NCI-H2107 treated with DMSO at 0.1 percent for 48 hours (cell line): ENCODE measurements around the gene CENPN.

Source experiments
- DNase-seq: peaks from one replicate; lab custom pipeline; 2025; ENCODE audit not compliant: unreplicated experiment; lab: John Stamatoyannopoulos, UW

CENPN gene

DNA sequence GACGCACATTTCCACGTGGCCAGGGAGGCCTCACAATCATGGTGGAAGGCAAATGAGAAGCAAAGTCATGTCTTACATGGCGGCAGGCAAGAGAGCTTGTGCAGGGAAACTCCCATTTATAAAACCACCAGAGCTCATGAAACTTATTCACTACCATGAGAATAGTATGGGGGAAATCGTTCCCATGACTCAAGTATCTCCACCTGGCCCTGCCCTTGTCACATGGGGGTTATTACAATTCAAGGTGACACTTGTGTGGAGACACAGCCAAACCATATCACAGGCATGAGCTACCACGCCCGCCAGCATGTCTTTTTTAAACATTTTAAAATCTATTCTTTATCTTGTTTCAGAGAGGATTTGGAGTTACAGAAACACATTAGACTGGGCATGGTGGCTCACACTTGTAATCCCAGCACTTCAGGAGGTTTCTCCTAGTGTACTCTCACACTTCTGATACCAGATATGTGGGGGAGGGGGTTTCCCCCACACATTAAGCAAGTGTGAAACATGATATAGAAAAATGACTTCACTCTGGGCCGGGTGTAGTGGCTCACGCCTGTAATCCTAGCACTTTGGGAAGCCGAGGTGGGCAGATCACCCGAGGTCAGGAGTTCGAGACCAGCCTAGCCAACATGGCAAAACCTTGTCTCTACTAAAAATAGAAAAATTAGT lies 23.1 kb downstream of the CENPN start:
- no peak for DNase-seq

DNA sequence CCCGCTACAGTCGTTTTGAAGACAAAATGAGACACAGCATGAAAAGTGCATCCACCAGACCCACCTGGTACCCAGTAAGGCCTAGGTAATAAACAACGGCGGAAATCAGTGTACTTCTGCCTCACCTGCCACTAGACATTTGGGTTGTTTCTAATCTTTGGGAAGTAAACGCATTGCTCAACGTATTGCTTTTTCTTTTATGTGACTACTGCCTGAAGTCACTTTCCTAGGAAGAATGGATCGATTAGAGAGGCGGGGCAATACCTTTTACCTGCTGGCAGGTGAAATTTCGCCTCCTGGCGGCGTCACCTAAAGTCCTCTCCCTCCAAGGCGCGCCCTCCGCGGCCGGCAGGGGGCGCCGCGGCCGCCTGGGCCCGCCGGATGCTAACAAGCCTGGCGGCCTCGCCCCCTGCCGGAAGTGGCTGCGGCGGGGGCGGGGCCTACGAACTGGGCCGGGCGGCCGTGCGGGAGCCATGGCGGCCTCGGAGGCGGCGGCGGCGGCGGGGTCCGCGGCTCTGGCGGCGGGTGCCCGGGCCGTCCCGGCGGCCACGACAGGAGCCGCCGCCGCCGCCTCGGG lies 28.5 kb downstream of the CENPN start, which contains the start of gene ATMIN:
ATMIN (plus strand) TSS at position 445 of the 577 bp plus-strand sequence; CDS start at position 474, 29 bp downstream.
- peak; percentile 80 for DNase-seq

DNA sequence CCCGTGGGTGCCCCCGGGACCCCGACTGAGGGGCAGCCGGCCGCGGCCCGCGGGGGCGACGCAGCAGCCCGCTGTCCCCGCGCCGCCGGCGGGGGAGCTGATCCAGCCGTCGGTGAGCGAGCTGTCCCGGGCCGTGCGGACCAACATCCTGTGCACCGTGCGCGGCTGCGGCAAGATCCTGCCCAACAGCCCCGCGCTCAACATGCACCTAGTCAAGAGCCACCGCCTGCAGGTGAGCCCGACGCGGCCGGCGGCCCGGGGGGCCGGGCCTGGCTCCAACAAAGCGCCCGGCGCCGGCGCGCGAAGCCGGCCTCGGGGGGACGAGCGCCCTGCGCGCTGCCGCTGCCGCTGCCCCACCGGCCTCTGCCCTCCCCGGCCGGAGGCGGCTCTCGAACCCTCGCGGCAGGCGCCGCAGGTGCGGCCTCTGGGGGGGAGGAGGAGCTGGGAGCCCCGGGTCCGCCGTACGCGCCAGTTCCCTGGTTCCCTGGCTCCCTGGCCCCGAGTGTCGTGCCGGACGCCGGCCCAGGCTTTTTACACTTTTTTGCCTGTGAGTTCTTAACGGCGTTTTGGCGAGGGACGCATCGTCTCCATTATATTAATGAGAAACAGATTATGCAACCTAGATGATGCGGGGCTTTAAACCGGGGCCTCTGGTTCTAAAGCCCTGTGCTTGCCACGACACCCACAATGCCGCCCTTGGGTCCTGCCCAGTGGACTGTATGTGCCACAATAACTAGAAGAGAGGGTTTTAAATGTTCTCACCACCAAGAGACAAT lies 29.1 kb downstream of the CENPN start:
- DNase-seq, result no peak

DNA sequence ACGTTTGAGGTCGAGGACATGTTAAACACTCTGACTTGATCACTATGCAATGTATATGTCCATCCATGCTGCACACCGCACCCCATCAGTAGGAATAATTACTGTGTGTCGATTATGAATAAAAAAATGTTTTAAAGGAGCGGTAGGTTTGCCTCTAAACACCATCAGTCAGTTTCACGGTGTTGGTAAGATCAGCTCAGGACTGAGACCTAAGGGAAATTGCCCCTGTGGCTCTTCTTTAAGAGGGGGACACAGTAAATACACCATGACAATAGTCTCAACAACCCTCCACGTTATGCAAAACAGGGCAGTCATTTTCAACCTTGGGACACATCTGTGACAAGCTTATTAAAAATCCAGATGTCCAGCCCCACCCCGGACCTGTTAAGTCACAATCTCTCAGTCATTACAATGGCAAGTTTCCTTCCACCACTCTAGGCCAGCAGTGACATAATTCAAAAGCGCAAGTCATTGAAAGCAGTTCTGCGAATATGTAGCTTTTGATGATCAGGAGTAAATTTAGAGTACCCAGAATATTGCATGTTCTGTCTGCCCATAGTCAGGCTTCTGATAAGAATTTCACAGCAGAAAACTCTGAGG lies 29.8 kb downstream of the CENPN start:
- no peak for DNase-seq

DNA sequence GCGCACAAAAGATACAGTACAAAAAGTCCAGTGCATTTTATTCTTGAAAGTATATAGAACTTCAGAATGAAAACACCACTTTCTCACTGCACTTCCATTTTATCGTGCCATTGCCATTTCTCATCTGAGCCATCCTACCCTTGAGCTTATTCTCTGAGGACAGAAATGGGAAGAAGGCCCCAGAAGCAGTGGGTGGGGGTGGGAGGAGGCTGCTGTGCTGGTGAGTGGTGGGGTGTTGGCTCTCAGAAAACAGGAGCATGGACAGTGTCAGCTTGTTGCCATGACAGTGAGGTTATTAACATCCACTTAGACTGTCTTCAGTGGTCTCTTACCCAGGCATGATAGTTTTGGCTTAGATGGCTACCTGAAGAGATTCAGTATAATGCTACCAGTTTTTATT lies 33.1 kb downstream of the CENPN start:
- DNase-seq, result no peak

DNA sequence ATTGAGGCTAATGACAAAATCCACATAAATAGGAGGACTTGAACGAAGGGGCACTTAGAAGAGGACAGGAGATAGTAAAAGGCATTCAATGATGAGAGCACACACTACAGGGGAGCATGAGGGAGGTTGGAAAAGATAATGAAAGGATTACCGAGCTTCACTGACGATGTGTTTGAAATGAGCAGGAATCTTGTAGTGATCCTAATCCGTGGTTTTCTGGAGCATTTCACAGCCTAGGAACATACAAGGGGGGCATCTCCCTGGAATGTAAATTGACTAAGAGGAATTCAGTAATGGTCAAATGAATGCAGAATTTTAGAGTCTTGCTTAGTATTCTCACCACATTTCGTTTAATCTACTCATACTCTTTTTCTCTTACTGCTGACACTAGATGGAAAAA lies 33.8 kb downstream of the CENPN start:
- DNase-seq, result no peak

DNA sequence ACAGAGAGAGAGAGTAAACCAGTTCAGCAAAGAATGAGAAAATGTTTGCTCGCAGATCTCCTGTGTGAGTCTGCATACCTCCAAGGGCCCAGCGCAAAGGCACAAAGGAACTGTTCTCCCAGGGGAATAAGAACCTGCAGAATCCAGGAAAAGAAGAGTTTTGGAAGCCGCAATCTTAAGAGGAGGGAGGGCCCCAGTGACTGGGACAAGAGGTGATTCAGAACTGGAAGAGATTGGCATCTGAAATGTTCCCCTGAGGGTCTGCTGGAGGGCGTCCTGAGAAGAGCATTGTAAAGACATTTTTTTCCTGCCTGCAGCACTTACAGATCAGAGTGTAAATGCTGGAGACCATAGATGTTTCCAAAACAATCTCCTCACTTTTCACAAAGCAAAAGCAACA lies 34.7 kb downstream of the CENPN start:
- DNase-seq, result no peak

DNA sequence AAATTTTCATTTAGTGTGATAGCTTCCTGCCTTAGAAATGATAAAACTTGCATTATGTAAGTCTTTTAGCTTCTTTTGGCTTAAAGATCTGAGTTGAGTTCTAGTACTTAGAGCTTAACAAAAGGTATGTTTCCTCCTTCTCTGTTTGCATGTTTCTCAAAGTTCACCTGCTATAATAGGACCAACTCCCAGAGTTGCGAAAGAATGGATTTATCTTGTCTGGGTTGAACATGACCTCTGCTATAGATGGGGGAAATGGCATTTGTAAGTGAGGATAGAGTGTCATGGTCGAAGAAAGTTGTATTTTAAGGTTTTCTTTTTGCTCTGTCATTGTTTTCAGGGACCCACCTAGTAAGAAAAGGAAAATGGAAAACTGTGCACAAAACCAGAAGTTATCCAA lies 35.8 kb downstream of the CENPN start:
- no peak for DNase-seq

DNA sequence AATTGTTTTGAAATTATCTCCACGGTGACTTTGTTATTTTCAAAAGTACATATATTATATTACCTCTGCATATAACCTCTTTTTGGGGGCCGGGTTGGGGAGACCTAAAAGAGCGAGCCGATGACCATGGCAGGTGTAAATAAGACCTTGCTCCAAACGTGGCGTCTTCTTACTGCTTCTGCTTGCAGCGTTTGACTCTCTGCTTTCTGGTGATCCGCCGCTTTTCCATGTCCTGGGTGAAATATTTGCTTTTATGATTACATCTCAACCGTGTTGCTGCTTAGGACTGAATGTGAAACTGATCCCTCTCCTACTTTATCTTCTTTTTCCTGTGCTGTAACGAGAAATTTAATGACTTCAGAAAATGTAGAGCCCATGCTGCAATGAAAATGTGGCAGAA lies 46.7 kb downstream of the CENPN start:
- DNase-seq, result no peak

DNA sequence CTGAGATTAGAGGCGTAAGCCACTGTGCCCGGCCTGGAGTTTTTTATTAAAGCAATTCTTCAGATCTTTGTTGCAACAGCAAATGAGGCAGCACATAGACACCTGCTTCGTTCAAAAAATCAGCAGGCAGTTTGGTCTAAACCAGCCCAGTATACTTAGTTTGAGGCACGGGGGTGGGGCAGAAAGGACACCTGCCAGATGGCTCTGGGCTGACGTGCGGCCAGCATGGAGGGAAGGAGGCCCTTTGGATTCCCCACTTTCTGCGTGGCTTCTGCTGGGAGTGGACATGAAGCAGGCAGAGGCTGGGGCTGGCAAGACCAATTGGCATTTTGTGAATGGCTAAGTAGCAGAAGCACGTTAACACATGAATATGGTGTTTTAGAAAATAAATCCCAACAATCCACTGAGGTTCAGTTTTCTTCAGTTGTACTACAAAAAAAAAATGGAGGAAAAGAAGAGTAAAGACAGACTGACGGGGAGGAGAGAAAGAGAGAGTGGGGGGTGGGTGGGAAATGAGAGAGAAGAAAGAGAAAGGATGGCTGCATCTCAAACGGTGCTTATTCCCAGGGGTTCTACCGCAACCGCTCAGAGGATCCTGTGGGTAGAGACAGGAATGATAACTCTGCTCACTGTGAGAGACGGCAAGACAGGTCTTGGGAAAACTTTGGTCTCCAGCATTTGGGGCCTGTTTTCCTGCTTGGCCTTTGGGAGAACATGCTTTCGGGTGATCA lies 53.7 kb downstream of the CENPN start:
- DNase-seq, result no peak

DNA sequence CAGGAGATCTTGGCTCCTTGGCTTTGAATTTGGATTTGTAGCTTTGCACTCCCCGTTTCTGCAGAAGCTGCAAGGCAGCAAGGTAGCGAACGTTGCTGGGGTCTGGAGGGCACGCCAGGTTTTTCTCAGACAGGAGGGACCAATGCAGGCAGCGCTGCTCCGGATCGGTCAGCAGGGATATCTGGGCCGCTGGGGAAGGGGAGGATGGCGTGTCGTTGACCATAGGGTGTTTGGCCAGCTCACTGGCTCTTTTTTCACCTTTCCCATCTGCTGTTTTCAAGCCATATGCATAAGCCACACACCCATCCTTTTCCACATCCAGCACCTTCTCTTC lies 54.3 kb downstream of the CENPN start:
- no peak for DNase-seq

DNA sequence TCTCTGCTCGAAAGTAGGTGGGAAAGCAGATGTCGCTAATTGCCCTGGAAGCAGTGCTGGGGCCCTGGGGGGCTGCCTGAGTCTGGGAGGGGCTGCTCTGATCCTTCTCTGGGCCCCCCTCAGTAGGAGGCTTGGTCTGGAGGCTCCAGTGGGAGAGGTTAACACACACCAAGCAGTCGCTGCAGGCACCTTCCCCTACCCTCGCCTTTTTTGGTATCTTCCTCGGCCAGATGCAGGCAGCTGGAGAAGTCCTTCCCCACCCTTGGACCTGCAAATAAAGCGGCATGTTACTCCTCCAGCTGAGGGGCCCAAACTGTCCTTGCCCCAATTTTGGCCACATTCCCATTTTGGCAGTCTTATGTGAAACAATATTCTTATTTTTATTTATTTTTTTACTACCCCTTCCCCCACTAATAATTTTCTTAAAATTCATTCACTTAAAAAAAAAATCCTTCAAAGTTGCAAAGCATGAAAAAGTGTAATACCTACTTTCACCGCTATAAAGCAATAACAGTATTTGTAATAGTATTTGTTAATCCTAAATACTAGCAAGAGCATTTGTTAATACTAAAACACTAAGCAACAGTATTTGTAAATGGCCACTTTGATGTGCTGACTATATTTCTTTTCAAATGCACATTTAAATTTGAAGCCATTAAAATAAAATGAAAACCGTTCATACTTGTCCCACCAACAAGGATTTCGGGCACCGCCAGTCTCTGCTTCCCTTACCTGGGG lies 55.0 kb downstream of the CENPN start:
- DNase-seq, result no peak

DNA sequence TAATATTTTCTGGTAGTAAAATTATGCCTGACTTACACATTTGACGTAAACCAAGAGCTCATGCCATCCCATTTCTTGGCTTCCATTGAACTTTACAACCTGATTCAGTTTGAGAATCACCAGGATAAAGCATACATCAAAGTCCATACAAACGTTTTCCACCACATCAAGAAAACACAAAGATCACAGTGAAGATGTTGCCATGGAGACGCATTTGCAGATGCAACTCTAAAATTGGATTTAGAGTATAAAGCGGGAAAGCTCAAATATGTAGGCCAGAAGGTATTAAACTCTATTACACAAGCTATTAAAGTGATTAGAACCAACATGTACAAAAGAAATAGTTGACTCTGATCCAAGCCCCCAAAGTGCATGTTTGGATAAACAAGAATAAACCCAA lies 59.7 kb downstream of the CENPN start:
- no peak for DNase-seq

DNA sequence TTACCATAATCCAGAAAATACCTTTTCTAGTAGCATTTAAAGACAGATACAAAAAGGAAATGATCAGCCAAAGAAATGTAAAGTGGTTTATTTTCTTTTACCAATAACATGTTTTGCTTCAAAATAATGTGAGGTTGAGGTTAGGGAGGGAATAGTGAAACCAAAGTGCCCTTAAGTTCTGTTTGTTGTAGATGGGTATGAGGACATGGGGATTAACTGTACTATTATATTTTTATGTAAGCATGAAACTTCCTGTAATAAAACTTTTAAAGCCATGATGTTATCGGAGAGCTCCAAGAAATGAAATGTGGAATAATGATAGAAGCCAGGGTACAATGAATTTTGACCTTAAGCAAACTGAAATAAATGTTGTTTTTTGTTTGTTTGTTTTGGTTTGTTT lies 60.2 kb downstream of the CENPN start:
- no peak for DNase-seq

DNA sequence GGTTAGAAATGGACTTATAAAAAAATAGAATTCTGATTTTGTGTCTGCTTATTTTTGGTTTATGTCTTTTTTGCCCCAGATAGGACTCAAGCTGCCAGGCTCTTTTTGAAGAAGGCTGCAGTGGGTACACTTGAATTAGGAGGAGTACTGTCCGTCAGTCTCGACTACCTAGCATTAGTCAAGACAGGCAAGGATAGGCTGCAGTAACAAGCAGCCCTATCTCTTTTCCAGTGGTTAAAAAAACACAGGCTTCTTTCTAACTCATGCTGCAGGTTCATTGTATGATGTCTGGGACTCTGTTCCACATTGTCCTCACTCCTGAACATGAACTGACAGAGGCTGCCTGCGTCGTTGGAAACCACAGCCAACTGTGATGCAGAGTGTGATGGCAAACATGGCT lies 62.0 kb downstream of the CENPN start:
- DNase-seq, result no peak

DNA sequence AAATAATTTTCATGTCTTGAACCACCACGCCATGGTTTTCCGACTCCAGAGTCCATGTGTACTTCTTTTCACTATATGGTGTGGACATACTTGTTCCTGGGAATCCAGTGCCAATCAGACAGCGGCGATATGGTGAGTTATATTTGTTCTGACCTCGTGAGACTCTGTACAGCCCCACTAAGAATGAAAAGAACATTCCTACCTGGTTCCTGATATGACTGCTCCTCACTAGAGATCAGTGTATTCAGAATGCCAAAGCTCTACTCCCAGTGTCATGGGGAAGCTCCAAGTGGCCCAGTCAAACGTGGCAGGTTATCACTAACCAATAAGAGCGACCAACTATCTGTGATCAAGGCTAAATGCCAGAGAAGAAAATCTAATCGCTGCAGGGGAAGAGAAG lies 64.0 kb downstream of the CENPN start:
- DNase-seq, result no peak

DNA sequence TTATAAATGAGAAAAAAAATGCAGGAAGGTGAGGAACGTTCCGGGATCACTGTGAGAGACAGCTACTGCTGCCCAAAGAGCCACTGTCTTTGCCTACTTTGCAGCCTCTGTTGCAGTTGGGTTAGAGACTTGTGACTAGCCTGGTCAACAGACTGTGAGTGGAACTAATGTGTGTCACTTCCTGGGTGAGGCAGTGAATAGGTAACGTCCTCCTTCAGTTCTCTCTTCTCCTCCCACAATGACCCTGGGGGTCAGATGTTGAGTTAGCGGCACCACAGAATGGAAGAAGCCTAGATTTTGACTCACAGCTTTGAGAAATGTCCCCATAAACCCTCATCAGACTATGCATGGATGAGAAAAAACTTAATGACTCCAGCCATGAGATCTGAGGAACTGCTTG lies 64.8 kb downstream of the CENPN start:
- no peak for DNase-seq

DNA sequence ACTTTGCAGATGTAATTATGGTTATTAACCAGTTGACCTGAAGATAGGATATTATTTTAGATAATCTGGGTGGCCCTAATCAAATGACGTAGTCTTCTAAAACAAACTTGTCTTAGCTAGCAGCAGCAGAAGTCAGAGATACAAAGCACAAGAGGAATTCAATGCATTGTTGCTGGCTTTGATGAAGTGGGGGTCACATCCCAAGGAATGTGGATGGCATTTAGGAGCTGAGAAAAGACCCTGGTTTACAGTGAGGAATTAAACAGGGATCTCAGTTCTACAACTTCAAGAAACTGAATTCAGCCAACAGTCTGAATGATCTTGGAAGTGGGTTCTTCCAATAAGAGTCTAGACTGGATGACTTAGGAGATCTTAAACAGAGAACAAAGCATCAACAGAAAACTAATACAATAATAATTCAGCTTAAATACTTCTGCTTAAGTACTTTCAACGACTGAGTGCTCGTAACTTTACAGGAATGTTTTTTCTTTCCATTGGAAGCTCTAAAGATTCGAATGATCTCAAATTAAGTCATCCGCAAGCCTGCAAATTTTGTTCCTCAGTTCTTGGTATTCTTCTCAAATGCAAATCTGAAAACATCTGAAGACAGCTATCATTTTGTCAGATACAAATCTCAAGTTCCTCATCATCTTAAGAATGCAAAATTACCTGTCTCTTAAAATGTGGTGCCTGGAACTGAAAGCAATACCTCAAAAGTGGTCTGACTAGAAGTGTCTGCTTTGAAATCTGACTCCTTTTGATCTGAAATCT lies 66.7 kb downstream of the CENPN start:
- DNase-seq, result no peak

DNA sequence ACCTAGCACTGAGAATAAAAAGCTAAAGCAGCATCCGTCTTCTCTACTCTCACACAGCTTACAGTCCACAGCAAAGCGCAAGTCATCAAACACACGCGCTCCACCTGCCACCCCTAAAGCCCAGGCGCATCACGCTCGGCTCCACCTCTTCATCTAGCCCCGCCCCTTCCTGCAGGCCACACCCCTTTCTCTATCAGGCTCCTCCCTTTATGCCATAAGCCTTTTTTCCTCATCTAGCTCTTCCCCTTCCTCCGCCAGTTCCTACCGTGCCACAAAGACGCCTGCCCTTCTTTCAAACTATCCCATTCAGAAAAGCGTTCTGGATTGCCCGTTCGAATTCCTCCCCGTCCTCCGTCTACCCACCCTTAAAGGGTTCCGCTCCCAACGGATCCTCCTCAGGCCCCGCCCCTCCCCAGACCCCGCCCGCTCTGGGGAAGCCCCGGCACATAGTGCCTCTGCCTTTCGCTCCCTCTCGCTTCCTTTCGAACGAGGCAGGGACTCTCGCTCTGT lies 69.6 kb downstream of the CENPN start:
- peak; percentile 91 for DNase-seq
